SH-SY5Y (cell line): ENCODE results near the gene APP.

ENCODE experiments used
- GATA2 ChIP-seq: IDR thresholded peaks from 2 replicates; pipeline ENCODE4 v1.6.1; 2011; ENCODE audit warnings: mild to moderate bottlenecking, low read depth, low read length
- GATA3 ChIP-seq: IDR thresholded peaks from 2 replicates; pipeline ENCODE4 v1.6.1; 2011; ENCODE audit warnings: low read depth, mild to moderate bottlenecking, low read length, moderate library complexity

GRCh38 chr21:26140926-26141325, 29.6 kb downstream of the APP start:
- TF ChIP-seq GATA2 (no peak), GATA3 (no peak)
